ENCODE data around the gene MGA.

DNA sequence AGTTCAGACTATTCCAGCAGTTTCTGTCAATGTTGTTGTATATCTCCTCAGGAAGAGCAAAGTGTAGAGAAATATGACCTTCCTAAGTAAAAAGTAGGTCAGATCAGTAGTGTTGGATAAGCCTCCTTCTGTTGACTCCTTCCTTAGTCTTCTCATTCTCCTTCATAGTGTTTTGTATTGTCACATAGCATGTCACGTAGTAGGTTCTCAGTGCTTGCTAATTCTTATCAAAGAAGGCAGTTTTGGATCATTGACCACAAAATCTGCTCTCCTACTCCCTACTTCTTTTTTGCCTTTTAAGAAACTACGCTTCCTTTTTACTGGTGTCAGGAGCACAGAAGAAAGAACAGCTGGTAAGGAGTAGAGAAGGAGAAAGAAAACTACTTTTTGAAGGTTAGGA, 1.0 kb upstream of the MGA start:
- TF ChIP-seq POLR2A (IDR thresholded peaks at IDR 0.05; ENCODE audit: low read length) (no peak), GATA1 (IDR thresholded peaks at IDR 0.05; ENCODE audit: low read depth, low read length) (no peak)
